Glutamatergic neuron (in vitro differentiated cells): ENCODE results near the gene RASGEF1C. TPM values are rescaled to one million over a fixed set of nuclear protein-coding genes. Genes with fewer than 3 reads are reported as not detected.

ENCODE experiments used
- DNase-seq: peaks from one replicate; pipeline ENCODE4 v3.0.0; 2022
- H3K27ac Mint-ChIP-seq: one replicate; pipeline ENCODE4 v1.8.0; 2020; ENCODE audit warnings: mild to moderate bottlenecking, mixed read lengths, inconsistent platforms; ENCODE audit not compliant: unreplicated experiment
- H3K27me3 Mint-ChIP-seq: one replicate; pipeline ENCODE4 v1.8.0; 2020; ENCODE audit warnings: mild to moderate bottlenecking, moderate library complexity, mixed read lengths, inconsistent platforms; ENCODE audit not compliant: unreplicated experiment
- H3K36me3 Mint-ChIP-seq: one replicate; pipeline ENCODE4 v1.8.0; 2020; ENCODE audit warnings: mild to moderate bottlenecking, mixed read lengths, inconsistent platforms; ENCODE audit not compliant: unreplicated experiment
- H3K4me1 Mint-ChIP-seq: one replicate; pipeline ENCODE4 v1.8.0; 2020; ENCODE audit warnings: mild to moderate bottlenecking, low read depth, mixed read lengths, inconsistent platforms; ENCODE audit not compliant: unreplicated experiment
- H3K4me3 Mint-ChIP-seq: one replicate; pipeline ENCODE4 v1.8.0; 2020; ENCODE audit warnings: mild to moderate bottlenecking, mixed read lengths, inconsistent platforms; ENCODE audit not compliant: unreplicated experiment
- H3K9me3 Mint-ChIP-seq: one replicate; pipeline ENCODE4 v1.8.0; 2020; ENCODE audit warnings: mild to moderate bottlenecking, moderate library complexity, mixed read lengths, inconsistent platforms; ENCODE audit not compliant: unreplicated experiment
- CTCF ChIP-seq: fragments of 200-600 bp; sonication (generic); IDR thresholded peaks from one replicate; pipeline ENCODE4 v1.5.0; 2021; ENCODE audit not compliant: partially characterized antibody, unreplicated experiment
- total RNA-seq: library from RNA; stranded (reverse); fragmentation: NEBNext Ultra II Directional; extraction: Animal tissue kit (Norgen Biotek cat#: 25700); gene quantifications from one replicate; pipeline ENCODE4 v1.2.1, GENCODE V29; 2021; ENCODE audit not compliant: unreplicated experiment

RASGEF1C gene
- total RNA-seq, 1 donor from 2014 or later, result 21.1 TPM

- Mint-ChIP-seq H3K4me1 (peaks cover 5% of the 10 kb centered on the region), H3K4me3 (no peak overlapping the region), H3K9me3 (peaks cover 6% of the 10 kb centered on the region), H3K36me3 (no peaks in the 10 kb centered on the region), H3K27me3 (peaks cover 5% of the 10 kb centered on the region), H3K27ac (no peak overlapping the region)
- no peak for DNase-seq
- no peak for TF ChIP-seq CTCF
Observed at GRCh38 chr5:180085837-180086236, 123.2 kb downstream of the RASGEF1C start.

GRCh38 chr5:180084638-180085561, 124.1 kb downstream of the RASGEF1C start:
- TF ChIP-seq CTCF, result no peak
- Mint-ChIP-seq H3K27me3 (peaks cover 5% of the 10 kb centered on the region), H3K9me3 (peaks cover 7% of the 10 kb centered on the region), H3K4me1 (peaks cover 5% of the 10 kb centered on the region), H3K27ac (no peak overlapping the region), H3K4me3 (no peak overlapping the region), H3K36me3 (no peaks in the 10 kb centered on the region)
- no peak for DNase-seq

GRCh38 chr5:180083529-180084060, 125.4 kb downstream of the RASGEF1C start:
- no peak for DNase-seq
- no peak overlapping the region for H3K4me3 Mint-ChIP-seq
- H3K9me3 Mint-ChIP-seq, result peaks cover 10% of the 10 kb centered on the region
- no peaks in the 10 kb centered on the region for H3K36me3 Mint-ChIP-seq
- no peak overlapping the region for H3K27ac Mint-ChIP-seq
- H3K4me1 Mint-ChIP-seq, result peaks cover 5% of the 10 kb centered on the region
- peaks cover 5% of the 10 kb centered on the region for H3K27me3 Mint-ChIP-seq
- no peak for TF ChIP-seq CTCF

- H3K4me3 Mint-ChIP-seq, result no peak overlapping the region
- TF ChIP-seq CTCF, result no peak
- H3K36me3 Mint-ChIP-seq, result peaks cover 6% of the 10 kb centered on the region
- DNase-seq, result no peak
- H3K27me3 Mint-ChIP-seq, result peaks cover 3% of the 10 kb centered on the region
- peaks cover 12% of the 10 kb centered on the region for H3K9me3 Mint-ChIP-seq
- peaks cover 5% of the 10 kb centered on the region for H3K4me1 Mint-ChIP-seq
- no peak overlapping the region for H3K27ac Mint-ChIP-seq
Observed at GRCh38 chr5:180082633-180083420, 126.2 kb downstream of the RASGEF1C start.
